HG03469 (cell line): Measurements from ENCODE around the gene PHF2.

ENCODE experiments used
- ATAC-seq: cut with Tn5 transposase; IDR thresholded peaks from one replicate; pipeline ENCODE4 v1.9.1; 2021; ENCODE audit warnings: mild to moderate bottlenecking, moderate library complexity, moderate number of reproducible peaks; ENCODE audit not compliant: unreplicated experiment

Gene PHF2

DNA sequence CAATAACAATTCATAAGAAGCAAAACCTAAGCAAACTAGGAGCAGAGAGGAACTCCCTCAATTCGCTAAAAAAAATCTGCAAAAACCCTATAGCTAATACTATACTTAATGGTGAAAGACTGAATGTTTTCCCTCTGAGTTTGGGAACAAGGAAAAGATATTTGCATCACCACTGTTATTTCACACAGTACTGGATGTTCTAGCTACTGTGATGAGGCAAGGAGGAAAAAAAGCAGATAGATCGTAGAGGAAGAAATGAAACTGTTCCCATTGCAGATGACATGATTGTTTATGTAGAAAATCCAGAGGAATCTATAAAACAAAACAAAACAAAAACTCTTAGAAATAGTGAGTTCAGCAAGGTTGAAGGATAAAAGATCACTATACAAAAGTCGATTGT, 116.7 kb downstream of the PHF2 start:
- ATAC-seq: no peak

DNA sequence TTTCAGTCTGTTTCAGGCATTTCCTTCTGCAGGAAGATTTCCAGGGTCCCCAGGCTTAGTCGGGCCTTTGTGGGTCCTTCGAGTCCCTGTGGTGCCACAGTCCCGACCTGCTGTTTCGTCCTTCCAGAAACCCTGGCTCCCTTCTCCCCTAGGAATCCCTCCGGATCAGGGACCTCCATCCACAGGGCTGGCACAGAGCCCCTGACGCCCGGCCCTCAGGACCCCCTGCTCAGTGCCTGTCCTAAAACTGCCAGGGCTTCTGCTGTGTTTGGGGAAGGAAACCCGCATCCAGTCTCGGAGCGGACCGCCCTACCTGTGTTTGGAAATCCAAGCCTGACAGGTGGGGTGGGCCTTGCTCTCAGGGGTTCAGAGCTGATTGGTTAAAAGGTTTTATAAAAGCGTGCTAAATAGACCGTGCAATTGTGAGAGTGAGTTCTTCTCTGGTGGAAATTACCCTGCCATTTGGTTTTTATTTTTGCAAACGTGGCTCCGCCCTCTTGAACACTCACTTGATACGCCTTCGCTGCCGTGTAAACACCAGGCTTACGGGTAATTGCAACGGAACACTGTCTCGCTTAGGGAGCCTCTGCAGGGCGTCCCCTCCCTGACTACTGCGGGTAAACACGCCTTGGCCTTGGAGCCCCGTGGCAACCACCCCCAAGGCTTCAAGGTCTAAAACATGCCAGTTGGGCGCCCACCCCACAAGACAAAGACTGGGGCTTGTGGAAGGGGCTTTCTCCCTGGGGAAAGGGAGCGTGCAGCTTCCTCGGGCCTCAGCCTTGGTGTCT, 121.2 kb downstream of the PHF2 start:
- ATAC-seq: no peak

DNA sequence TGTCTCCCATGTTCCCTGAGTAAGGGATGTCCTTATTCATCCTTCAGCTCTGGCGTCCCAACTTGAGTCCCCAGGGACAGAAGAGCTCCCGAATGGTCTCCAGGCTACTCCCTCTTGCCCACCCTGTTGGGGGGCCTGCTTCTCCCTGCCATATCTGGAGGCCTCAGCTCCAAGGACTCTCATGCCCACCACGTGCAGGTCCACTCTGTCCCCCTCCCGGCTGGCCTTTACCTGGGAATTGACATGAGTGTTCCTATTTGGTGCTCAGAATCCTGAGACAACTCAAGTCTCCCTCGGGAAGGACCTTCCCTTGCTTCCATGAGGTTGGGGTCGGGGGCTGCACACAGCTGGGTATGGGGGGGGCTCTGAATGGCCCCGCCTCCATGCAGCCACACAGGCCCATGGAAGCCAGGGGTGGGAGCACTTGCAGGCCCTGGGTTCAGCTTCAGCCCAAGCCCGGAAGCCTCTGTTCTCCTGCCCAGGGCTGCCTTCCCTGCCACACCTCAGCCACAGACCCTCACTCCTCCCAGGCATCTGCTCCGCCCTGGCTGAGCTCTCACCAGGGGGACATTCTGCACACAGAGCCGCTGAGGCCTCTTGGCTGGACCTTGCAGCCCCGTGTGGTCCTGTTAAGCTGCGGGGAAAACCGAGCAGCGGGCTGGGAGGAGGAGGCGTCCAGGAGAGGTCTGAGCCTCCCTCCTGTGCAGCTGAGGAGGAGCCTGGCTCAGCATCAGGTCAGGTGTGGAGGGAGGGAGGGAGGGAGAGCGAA, 121.9 kb downstream of the PHF2 start:
- ATAC-seq: no peak

DNA sequence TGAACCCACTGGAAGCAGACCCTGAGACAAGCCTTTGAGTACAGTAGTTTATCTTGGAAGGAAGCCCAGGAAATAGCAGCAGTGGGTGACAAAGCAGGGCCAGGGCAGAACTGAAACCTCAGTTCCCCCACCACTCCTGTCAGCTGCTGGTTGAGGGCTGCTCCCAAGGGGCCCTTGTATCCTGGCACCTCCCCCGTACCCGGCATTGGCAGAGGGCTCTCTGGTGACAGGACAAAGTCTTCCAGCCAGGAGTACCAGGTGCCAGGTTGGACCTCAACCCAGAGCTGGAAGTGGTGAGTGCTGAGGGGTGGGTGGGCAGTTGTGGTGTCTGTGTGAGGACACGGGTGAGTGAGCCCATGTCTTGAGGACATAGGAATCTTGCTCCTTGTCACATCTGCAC, 123.3 kb downstream of the PHF2 start:
- no peak for ATAC-seq

DNA sequence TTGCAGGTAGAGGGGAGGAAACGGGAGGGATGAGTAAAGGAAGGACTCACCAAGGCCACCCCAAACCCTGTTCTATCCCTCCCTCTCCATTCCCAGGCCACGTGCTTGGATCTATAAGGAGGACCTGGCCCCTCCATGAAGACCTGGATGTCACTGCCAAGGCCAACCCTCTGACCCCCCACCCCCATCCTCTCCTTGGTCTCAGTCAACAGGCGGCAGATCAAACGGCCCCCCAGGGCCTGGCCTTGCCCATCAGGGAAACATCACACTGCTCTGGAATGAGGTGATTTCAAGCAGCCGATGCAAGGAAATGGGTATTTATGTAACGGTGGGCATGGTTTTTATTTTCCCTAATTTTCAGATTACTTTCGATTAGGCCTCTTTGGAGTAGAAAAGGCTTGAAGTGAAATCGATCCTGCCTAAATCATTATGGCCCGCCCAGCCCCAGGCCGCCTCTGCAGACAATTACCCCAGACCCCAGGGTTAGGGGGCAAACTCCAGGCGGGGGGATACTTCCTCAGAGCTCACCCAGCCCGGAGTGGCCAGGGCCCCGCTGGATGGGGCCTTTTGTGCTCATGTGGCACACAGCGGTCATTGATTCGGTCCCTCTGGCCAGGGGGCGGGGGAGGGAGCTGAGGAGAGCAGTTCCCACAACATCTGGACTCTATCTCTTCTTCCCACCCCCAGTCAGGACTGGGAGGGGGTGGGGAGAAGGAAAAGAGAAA, 125.3 kb downstream of the PHF2 start:
- ATAC-seq: no peak

DNA sequence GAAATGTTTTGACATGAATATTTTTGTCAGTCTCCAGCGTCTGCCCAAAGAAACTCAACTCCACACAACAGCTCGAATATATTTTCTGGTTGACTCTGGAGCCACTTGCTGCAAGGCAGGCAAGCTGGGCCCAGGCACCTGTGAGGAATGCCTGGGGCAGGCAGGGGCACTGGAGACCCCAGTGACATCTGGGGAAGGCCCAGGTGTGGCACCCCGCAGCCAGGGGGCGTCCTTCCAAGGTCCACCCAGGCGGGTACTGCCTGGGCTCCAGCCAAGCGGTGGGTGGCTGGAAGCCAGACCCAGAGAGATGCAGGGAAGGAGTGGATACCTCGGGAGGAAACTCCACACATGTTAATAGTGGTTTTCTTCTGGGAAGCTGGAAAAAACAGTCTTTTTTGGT, 125.9 kb downstream of the PHF2 start:
- ATAC-seq: no peak

DNA sequence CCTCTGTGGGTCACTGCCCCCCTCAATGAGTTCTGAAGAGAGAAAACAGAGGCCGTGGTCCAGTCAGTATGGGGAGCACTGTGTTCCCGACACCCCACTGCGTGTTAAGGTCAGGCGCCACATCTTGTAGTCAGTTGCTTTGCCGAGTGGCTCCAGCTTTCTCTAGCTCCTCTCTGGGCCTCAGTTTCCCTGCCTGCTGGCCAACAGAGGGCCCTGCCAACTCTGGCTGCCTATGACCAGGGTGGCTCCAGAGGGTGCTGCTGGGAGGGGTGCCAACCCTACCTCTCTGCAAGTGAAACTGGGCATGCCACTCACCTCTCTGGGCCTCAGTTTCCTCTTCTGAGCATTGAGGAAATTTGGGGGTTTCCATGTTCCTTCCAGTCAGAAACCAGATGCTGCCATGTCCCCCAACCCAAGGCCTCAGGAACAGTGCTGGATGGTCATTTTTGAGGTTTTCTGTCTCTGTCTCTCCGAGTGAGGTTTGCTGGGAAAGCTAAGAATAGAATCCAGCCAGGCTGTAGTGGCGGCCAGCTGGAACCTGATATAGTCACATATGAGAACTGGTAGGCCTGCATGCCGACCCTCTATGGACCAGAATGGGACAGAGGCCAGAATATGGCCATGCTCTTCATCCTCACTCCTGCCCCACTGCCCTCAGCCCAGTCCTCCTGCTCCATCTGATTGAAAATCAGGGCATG, 132.1 kb downstream of the PHF2 start:
- ATAC-seq: no peak

DNA sequence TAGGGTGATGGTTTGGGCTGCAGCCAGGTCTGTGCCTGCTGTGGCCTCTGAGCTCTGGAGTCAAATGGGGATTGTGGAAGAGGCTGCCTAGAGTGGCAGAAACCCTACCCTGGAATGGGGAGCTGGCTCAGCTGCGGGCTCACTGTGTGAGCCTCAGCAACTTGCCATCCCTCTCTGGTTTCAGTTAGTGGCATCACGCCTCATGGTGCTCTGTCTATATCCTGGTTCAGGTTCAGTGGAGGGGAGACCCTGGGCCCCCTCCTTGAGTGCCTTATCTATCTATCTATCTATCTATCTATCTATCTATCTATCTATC, 132.6 kb downstream of the PHF2 start:
- ATAC-seq: no peak

DNA sequence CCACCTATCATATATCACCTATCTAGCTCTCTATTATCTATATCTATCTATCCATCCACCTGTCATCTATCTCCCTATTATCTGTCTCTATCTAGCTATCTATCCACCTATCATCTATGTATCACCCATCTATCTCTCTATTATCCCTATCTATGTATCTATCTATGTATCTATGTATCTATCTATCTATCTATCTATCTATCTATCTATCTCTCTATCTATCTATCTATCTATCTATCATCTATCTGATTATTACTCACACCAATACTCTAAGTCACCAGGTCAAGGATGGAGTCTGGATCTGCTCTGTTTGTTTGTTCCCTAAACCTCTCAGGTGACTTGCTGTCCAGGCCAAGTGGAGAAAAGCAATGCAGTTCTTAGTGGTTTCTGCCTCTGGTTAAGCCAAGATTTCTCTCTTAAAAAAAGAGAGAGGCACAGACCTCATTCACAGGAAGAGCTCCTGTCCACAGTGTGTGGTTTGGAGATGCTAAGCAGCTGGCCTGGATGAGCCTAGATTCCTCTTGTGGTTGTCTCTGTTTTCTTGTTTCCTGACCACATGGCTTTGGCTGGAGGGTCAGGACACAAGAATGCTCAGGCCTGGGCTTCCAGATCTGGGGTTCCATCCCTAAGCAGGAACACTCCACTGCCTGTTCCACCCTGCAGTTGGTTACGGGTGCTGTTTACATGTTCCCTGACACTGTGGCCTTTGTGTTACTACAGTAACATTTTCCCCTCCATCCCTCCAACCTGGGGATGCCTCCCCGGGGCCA, 133.4 kb downstream of the PHF2 start:
- no peak for ATAC-seq

DNA sequence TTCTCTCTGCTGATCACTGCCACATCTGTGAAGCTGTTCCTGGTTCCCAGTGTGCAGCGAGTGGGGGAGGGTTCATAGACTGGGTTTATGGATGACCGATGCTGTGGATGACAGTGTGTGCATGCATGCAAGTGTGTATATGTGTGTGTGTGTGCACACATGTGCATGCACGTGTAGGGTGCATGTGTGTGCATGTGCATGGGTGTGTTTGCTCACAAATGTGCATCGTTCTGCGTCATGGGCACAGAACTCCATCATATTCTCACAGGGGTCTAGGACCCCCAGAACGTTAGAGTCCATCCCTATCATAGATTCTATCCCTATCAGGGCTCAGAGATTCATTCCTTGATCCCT, 134.0 kb downstream of the PHF2 start:
- ATAC-seq: no peak

DNA sequence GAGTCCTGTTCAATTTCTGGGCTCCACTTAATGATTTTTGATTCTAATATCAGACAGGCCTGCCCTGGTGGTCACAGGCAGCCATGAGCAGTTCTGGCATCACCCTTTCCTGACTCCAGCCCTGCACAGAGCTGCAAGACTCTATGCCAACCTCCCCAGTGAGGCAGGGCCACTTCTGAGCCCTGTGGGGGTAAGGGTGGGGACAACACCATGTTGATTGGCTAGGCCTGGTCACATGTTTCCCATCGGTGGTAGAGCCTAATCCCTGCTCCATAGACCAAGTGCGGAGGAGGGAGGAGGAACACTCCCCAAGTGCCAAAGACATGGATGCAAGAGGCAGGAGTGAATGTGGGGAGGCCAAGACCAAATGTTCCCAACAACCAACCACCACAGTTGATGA, 134.6 kb downstream of the PHF2 start:
- ATAC-seq: no peak

DNA sequence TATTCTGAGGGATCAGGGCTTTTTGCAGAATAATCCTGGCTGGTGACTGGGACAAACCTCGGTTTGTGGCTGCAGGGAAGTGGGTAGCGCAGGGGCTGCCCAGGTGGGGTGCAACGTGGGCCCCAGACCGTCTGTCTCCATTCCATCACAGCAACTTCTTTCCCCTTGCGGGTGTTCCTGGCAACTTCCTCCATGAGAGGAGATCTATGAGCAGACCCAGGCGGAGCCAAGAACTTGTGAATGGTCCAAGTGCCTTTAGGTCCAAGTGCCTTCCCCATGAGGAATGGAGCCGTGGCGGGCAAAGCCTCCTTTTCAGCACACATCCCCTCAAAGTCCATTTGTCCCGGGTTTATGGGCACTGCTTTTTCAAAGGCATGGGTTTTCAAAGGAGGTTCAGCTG, 136.5 kb downstream of the PHF2 start:
- no peak for ATAC-seq

DNA sequence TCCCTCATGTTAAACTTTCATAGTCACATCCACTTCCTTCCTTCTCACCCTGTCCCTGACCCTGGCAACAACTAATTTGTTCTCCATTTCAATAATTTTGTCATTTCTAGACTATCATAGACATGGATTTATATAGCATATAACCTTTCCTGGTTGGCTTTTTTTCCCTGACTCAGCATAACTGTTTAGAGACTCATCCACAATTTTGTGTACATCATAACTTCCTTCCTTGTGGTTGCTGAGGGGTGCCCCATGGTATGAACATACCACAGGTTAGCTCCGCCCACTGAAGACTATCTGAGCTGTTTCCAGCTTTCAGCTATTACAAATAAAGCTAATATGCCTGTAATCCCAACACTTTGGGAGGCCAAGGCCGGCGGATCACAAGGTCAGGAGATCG, 137.3 kb downstream of the PHF2 start:
- ATAC-seq: no peak

DNA sequence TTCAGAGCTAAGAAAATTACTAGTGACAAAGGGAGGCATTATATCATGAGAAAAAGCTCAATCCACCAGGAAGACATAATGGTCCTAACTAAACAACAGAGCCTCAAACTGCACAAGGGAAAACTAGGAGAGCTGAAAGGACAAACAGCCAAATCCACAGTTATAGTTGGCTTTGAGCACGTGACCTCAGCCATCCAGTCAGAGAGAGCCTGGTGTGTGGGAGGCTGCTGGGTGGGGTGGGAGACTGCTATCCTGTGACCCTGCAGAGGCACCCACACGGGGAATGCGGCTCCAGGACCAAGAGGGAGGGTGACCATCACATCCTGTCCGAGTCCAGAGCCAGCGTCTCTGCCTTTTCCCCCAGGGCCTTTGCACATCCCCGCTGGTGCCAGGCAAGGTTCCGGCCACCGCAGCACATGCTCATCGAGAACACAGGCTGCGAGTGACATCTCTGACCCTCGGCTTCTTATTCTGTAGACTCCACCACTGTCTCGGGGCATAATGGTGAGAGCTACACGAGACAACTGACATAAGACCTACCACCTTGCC, 145.1 kb downstream of the PHF2 start:
- no peak for ATAC-seq

DNA sequence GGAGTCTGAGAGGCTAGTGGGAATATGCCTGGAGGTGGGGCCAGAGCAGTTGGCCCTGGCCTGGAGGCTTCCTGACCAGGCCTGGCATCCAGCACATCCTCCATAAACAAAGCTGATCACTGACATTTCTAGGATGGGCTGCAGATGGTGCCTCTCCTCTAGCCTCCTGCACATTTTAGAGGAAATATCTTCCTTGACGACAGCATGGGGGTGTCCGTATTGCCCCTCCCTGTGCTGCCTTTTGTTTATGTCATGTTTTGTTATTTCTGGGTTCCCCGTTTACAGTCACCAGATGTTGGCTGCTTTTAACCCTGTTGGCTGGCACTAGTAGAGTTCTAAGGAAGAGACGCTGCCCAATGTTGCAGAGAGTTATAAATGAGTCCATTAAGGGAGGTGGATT, 148.5 kb downstream of the PHF2 start:
- no peak for ATAC-seq

DNA sequence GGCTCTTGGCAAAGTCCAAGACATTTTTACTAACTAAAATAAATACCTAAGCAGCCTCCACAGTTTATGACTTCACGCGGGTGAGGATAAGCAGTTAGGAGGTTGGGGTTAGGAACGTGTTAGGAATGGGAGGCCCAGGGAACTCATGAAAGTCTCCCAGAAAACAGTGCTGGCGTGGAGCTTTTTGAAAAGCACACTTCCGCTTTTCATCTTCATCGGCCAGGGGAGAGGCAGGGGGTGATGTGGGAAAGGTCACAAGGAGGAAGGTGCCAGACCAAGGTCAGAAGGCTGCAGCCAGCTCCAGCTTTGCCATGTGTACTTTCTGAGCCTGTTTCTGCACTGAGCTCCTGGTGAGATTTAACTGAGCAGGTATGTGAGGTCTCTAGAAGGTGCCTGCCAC, 149.0 kb downstream of the PHF2 start:
- no peak for ATAC-seq

DNA sequence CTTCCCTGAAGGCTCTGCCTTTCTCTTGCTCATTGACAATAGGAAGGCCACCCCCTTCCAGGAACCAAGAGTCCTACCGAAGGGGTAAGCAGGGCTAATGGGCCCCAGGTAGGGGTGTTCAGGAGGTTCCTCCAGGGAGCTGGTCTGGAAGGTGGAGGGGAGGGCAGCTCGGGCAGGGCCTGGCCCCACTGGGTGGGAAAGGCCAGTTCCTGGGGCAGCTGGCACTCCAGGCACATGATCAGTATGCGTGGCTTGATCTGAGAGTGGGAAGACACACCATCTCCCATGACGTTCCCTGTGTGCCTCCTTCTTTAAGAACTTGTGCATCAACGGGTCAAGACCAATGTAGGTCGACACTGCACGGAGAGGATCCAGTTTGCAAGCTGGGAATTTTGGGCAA, 149.8 kb downstream of the PHF2 start:
- no peak for ATAC-seq
